KG1 (cell line): ENCODE data around the gene GNLY.
"Not testable (repeated sequence)": the region's sequence is repeated elsewhere in the genome, so short reads cannot be mapped to it uniquely, and the experiment has no call there.

Experiments used
- DNase-seq: peaks from one replicate; lab custom pipeline; 2025; lab: John Stamatoyannopoulos, UW

GNLY gene

DNA sequence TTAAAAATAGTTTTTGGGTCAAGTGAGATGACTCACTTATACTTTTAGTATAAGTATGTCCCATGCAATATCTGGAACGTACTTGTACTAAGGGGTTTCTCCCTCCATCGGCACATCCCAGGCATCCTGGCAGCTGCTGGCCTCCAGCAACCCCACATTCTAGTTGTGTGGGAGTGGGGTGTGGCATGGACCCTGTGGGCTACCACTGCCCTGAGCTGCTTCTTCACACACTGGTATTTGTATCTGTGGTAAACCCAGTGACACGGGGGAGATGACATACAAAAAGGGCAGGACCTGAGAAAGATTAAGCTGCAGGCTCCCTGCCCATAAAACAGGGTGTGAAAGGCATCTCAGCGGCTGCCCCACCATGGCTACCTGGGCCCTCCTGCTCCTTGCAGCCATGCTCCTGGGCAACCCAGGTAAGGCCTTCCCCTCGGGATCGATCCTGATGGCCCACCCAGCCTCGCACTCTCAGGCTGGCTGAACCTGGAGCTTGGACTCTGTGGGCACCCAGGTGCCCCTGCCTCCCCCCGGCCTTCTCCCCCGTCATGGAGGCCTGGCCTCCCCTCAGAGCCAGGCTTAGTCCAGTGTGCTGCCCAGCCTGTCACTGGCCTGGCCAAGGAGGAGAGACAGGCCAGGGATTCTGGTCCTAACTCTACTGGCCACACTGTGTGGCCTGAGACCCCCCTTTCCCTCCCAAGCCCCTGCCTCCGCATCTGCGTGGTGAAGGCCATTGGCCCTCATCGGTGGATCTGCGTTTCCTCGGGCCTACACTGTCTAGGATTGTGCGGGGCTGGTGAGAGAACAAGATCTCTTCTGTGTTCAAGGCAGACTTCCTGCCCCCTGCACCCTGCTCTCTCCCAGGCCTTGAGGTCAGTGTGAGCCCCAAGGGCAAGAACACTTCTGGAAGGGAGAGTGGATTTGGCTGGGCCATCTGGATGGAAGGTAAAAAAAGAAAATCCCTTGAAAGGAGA is at the start of gene GNLY:
GNLY (plus strand) TSS at position 307 of the 974 bp plus-strand sequence; CDS start at position 368, 61 bp downstream.
- DNase-seq = no peak

DNA sequence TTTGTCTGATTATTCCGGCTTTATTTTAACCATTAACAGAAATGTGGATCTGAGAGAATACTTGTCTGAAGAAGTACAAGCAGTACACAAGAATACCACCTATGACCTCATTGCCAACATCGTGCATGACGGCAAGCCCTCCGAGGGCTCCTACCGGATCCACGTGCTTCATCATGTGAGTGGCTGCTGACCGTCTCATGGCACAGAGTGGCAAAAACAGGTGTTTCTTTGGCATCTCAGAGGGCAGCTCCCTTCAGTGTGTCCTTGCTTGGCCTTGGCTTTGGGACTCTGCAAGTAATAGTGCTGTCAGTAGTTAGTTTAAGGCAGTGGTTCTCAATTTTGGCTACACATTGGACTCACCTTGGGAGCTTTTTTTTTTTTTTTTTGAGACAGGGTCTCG is 49.2 kb upstream of the GNLY start:
- DNase-seq = no peak

DNA sequence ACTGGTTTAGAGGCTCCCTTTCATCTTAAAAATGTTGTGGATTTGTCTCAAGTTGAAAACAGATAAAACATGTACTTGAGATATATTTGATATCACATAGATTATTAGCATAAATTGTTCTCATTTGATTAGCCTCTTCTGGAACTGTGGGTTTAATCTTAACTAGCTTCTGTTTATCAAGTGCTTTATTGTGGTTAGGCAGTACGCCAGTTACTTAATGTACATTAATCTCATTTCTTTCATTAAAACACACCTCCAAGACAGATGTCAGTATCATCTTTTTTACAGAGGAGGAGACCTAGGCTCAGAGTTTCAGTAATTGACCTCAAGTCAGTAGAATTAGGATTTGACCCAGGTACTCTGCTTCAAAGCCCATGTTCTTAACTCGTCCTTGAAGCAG is 48.0 kb upstream of the GNLY start:
- no peak for DNase-seq

DNA sequence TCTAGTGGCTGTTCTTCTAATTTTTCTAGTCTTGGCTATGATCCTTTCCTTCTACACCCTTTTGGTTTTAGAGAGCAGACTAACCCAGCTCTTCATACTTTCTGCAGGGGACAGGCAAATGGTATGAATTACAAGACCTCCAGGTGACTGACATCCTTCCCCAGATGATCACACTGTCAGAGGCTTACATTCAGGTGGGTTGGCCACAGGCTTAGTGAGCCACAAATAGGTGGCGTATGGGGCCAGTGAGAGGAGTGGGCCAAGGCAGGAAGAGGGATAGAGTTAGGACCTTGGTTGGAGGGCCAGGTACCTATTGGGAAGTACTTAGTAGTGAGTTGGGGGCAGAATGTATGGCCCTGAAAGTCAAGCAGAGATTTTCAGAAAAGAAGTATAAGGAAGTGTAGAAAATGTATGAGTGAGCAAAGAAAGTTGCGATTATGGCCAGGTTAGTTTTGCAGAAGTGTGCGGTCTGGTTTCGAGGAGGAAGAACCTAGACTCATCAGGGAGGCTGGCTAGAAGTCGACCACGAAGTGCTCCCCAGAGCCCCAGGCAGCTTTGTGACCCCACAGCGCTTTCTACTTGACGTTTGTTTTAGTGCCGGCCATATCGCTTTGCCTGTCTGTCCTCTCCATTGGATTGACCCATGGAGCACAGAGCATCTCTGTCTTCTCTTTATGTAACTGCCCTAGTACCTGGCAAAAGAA is 46.2 kb upstream of the GNLY start:
- no peak for DNase-seq

DNA sequence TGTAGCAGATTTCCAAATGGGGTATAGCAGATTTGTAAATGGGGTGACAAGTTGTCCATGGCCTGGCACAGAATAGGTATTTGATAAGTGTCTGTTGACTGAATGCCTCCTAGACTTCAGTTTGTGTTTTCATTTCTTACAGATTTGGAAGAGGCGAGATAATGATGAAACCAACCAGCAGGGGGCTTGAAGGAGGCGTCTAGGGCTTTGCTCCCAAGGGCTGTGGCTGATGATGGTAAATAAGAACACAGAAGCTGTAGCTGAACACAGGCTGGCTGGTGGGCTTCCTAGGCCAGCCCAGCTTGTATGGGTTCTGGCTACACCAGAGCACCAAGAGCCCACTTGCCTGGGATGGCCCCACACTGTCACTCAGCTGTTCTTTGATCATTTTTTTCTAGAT is 45.5 kb upstream of the GNLY start:
- DNase-seq = no peak

DNA sequence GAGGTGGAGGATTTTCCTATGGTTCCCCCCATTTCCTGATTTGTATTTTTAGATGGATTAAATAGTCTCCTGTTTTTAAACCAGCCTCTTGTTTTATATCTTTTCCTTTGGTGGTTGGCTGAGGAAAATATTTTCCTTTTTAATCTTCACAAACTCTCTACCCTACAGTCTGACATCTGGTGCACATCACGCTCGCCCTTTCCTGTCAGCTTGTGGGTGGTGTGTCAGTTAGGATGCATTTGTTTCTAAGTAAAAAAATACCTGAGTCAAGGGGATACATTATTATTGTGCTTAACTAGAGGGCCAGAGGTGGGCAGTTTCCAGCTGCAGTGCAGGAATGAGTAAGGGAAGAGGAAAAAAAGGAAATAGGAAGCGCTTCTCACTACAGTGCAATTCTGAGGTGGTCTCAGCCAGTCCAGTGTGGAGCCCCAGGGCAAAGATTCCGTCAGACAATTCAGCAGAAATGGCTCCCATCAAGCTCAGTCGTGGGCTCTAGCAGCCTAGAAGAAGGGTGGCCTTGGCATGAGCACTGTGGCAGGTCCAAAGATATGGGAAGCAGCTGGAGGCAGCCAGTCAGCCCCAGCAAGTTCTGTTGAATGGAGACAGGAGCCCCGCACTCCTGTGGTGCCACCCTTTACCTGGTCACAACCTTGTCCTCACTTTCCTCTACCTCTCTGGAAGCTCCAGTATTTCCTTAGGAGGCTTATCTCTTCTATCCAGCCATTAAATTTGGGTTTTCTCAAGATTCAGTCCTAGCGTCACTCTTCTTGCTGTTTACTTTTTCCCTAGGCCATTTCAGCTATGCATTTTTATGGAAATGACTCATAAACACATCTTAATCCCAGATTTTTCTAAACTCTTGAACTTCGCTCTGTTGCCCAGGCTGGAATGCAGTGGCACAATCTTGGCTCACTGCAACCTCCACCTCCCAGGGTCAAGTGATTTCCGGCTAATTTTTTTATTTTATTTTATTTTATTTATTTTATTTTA is 44.7 kb upstream of the GNLY start:
- no peak for DNase-seq

GRCh38 chr2:85650456-85650855 is 43.7 kb upstream of the GNLY start:
- DNase-seq = no peak

- no peak for DNase-seq
Observed at GRCh38 chr2:85651097-85651496, 43.1 kb upstream of the GNLY start.

- DNase-seq = no peak
Observed at GRCh38 chr2:85652056-85652455, 42.1 kb upstream of the GNLY start.

GRCh38 chr2:85653996-85654395 is 40.2 kb upstream of the GNLY start:
- no peak for DNase-seq

DNA sequence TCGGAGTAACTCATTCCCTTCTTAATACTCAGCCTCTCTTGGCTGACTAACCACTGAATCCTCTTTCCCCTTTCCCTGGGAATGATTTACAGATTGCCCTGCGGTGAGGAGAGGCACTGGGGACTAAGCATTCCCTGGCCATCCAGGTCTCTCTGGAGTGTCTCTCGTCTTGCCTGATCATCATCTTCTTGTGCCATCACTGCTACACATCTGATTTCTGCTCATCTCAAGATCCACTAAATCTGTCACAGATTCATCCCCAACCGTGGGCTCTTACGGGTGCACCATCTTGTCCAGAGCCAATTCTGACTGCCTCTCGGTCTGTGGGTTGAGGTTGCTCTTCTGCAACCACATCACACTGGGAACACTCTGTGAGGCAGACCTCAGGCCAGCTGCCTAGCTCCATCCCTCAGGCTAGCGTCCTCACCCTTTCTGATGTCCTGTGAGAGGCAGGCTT is 38.2 kb upstream of the GNLY start:
- DNase-seq = no peak

GRCh38 chr2:85656468-85656867 is 37.7 kb upstream of the GNLY start:
- DNase-seq = no peak

DNA sequence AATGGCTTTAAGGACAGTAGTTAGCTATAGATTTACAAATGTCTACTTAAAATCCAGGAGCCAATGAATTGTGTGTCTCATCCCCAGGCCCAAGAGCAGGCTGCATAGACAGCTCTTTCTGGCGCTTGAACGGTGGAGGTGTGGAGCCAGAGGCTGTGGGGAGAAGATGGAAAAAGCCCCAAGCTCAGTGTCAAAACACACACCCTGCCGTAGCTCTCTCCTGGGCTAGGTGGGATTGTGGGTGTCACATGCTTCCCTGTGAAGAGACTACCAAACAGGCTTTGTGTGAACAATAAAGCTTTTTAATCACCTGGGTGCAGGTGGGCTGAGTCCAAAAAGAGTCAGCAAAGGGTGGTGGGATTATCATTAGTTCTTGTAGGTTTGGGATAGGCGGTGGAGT is 36.8 kb upstream of the GNLY start:
- DNase-seq = not testable (repeated sequence)

DNA sequence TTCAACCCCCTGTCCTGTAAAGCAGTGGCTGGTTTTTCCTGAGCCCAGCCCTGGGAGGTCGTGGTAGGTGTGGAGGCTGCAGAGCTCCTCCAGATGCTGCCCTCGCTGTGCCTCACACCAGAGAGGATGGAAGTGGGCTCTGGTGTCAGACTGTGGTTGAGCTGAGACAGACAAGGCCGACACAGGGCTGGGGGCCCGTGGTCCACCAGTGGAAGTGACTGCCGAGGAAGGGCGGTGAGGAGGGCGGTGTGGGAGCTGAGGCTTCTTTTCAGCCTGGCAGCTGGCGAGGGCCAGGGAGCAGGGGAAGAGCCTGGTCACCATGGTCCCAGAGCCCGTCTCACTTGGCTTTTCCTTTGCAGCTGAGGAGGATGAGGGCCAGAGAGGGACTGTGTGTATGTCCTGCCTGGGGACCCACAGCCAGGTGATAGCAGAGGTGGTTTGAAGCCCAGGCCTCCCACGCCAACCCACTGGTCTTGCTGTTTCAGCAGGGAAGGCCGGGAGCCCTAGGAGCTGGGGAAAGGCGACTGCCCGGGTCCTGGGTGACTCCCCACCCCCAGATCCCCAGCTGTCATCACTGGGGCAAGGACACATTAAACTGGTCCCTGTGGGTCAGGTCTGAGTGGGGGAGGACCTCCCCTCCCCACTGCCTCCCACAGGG is 34.7 kb upstream of the GNLY start:
- no peak for DNase-seq

DNA sequence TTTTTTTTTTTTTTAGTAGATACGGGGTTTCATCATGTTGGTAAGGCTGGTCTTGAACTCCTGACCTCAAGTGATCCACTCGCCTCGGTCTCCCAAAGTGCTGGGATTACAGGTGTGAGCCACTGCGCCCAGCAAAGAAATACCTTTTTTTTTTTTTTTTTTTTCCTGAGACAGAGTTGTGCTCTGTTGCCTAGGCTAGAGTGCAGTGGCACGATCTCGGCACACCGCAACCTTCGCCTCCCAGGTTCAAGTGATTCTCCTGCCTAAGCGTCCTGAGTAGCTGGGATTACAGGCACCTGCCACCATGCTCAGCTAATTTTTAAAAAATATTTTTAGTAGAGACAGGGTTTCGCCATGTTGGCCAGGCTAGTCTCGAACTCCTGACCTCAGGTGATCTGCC is 33.9 kb upstream of the GNLY start:
- not testable (repeated sequence) for DNase-seq

DNA sequence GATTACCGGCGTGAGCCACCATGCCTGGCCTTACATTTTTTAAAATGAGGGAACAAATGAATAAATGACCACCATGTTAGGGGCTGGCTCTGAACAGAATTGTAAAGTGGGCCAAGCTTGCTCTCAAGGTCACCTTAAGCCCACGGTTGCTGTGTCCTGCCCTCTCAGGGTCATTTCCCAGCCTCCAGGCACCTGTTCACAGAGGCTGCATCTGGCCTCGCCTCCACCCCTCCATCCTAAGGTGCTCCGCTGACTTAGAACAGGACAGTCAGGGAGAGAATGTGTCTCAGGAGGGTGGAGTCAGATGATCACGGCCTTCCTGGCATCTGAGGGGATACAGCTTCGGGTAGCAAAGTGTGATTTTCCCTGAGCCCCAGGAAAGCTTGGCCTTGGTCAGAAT is 33.4 kb upstream of the GNLY start:
- DNase-seq = no peak

DNA sequence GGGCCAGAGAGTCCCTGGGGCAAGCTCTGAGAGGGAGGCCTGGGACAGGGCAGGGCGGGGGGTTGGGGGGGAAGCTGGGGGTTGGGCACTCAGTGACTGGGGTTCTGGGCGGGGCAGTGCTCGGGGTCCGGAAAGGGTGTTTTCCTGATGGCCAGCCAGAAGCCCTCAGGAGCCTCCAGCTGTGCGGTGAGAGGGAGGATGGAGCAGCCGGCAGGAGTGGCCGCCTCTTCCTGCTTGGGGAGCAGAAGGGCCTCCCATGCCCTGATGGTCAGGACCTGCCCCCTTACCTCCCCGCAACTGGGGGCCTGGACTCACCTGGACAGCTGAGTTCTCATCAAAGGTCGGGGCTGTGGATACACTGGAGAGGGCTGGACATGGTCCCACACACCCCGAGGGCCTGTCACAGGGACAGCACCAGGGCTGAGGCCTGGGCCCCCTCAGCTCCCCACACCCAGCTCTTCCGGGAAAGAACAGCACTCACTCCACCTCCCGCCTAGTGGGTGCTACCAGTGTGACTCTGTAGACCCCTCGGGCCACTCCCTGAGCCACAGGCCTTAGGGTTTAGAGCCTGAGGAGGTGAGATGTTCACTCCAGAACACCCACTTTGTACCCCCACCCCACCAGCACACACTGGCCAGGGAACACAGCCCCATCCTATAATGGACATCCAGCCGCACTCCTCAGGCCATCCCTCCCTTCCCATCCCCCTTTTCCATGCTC is 32.9 kb upstream of the GNLY start:
- DNase-seq = no peak

- no peak for DNase-seq
Observed at GRCh38 chr2:85662899-85663593, 31.1 kb upstream of the GNLY start.

GRCh38 chr2:85663594-85664565 is 30.3 kb upstream of the GNLY start:
- no peak for DNase-seq
